T47D (cell line): ENCODE results near the gene GRM7.

Experiments
- DNase-seq, 2 experiments: peaks; one replicate each; pipeline versions ENCODE4 v3.0.0 to v3.0.0-alpha.2; 2011 to 2012; ENCODE audit warnings: low read depth in 1 of 2, low spot score in 1 of 2
- JUND ChIP-seq: IDR thresholded peaks from 2 replicates; pipeline ENCODE4 v1.6.1; 2012; ENCODE audit warnings: low read depth
- in situ Hi-C: cut with HindIII; loops from 2 replicates; pipeline ENCODE4 v1.10.0; 2016; ENCODE audit warnings: low sequenced_read_pairs, low pct_unique_long_range_greater_than_20kb

GRM7 gene

GRCh38 chr3:7684182-7684715 is 823.3 kb downstream of the GRM7 start:
- no peak for DNase-seq
- in situ Hi-C loops: no loop called here
- TF ChIP-seq JUND: no peak

DNA sequence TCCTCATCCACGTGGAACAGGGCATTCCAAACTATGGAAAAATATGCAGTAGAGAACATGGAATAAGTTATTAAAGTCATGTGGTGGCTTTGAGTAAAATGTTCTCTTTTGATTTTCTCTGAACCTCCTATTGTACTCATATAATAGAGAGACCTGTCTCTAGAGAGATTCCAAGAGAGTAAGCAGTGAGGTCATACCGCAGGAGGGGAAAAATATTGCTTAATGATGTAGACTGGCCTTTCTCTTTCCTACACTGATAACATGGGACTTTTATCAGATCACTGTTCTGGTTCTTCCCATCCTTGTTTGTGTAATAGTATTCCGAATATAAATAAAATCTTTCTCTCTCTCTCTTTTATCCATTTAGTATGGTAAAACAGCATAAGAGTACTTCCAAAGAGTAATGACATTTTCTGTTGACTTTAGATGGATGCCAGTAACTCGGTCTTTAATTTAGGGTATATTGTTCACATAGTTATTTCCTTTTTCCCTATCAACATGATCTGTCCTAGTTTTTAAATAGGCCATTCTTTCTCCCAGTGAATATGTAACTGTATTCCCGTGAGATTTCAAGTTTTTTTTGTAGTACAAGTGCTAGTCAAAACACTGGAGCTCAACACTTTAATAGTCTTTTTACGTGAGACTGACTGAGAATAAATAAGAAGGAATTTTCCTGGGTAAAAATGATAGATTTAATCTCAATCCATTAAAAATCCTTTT is 826.7 kb downstream of the GRM7 start:
- in situ Hi-C loops: no loop called here
- DNase-seq: no peak
- TF ChIP-seq JUND: no peak

- no peak for TF ChIP-seq JUND
- in situ Hi-C loops: no loop called here
- DNase-seq: no peak
These were observed 832.0 kb downstream of the GRM7 start for GRCh38 chr3:7692866-7693265.

- in situ Hi-C loops: no loop called here
- DNase-seq: no peak
- TF ChIP-seq JUND: no peak
These were observed 833.1 kb downstream of the GRM7 start for GRCh38 chr3:7693976-7694375.

DNA sequence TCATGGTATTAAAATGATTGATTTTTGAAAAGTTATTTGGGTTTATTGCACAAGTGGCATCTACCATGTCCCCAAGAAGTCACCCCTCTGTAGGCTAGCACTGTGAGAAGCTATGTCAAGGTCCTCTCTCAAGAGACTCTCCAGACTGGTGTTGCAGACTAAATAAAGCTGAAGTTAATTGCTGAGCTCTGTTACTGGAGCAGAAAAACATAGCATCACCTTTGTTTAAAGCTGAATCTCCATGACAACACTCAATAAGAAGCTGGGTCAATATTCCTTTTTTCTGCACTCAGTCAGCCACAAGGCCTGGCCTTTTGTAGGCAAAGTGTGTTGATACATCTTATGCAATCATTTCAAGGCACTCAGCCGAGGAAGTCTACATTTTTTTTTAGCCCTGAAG is 834.1 kb downstream of the GRM7 start:
- no peak for TF ChIP-seq JUND
- in situ Hi-C loops: no loop called here
- no peak for DNase-seq

- in situ Hi-C loops: no loop called here
- no peak for TF ChIP-seq JUND
- DNase-seq: no peak
These were observed 835.4 kb downstream of the GRM7 start for GRCh38 chr3:7696320-7696719.

DNA sequence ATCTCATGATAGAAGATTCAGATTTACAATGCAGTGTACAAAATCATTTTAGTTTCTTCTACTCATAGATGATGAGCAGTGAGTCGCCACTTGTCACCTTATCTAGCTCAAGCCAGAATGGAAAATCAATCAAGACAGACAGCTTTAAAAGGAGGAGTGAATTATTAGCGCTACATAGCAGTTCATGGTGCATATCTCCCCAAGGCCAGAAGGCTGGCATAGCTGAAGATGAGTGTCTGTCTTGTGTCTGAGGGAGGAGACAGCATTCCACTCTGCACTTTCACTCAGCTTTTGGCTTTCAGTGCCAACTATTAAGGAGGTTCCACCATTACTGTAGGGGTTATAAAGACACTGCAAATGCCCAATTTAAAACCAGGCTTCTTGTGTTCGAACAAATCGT is 836.6 kb downstream of the GRM7 start:
- DNase-seq: no peak
- in situ Hi-C loops: no loop called here
- TF ChIP-seq JUND: no peak

DNA sequence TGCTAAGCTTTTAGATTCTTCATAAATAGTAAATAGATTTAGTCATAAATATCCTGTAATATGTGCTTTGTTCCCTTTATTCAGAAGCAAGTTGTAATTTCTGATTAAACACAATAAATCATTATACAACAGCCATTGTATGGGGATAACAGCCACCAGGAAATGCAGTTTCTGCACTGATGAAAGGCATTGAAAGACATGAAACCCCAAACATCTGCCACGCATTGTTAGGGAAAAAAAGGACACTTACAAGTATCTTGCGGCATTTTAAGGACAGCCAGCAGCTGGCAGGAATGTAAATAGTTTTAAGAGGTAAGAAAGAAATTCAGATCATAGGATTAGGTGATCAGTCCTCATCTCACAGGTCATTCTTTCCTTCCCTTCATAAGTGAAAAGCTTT is 839.6 kb downstream of the GRM7 start:
- DNase-seq: no peak
- in situ Hi-C loops: no loop called here

DNA sequence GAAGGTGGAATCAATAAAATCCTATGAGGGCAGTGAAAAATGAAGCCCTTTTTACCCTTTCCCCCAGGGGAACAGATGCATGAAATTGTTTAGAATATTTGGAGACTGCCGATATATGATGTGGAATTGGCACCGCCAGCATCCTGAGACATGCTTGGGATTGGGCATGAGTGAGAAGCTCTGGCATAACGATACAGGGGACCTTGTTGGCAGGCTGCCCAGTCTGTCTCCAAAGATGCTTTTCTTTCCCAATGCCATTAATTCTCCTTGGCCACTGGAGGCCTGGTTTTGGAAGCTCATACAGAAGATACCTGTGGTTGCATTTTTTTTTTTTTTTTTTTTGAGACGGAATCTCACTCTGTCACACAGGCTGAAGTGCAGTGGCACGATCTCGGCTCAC is 840.1 kb downstream of the GRM7 start:
- DNase-seq: no peak
- in situ Hi-C loops: no loop called here
- TF ChIP-seq JUND: no peak

More for the DNA sequence above, 839.6 kb downstream of the GRM7 start:
- TF ChIP-seq JUND: no peak

GRCh38 chr3:7707187-7707586 is 846.3 kb downstream of the GRM7 start:
- DNase-seq: no peak
- no peak for TF ChIP-seq JUND
- in situ Hi-C loops: no loop called here

DNA sequence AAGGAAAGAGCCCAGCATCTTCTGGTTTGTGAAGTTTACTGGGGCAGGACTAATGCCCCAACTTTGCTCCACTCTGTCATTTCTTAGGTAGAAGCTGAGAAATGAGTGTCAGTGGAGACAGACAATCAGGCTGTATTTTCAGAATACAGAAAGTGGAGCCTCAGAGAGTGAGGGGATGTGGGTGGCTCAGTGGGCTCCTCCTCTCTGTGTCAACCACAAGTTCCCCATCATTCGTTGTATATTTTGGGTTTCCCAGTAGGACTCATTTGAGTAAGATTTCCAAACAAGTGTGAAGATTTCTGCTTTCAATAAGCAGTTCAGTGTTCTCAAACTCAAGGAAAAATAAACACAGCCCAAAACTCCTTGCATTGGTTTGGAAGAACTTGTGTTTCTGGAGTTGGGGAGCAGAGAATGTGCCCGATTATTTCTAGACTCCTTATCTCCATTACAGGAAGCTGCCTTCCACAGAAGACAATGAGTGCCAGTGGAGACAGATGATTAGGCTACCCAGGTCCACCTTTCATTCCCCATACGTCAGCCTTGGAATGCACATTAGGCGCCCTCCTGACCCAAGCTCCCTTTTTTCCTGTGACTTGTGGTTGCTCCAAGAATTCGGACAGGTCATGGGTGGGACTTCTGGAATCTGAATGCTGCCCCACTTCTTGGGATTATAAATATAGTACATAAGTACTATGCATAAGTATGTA is 848.6 kb downstream of the GRM7 start:
- no peak for TF ChIP-seq JUND
- in situ Hi-C loops: no loop called here
- no peak for DNase-seq

GRCh38 chr3:7710284-7710683 is 849.4 kb downstream of the GRM7 start:
- no peak for TF ChIP-seq JUND
- in situ Hi-C loops: no loop called here
- DNase-seq: no peak

DNA sequence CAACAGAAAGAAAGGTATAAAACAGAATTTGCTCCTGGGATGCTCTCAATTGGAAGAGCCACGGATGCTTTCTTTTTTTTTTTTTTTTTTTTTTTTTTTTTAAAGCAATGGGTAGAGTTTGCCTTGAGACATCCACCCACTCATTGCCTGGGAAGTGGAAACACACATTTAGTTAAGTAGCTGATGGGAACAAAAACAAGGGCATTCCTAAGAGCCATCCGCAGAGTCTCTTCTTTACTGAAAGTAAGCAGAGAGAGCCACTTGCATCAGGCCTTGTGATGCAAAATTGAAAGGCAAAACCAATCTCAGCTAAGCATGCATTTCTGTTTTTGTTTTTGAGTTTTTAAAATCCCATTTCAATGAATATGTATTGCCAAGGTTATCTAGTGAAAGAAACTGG is 852.8 kb downstream of the GRM7 start:
- DNase-seq: no peak
- in situ Hi-C loops: no loop called here
- no peak for TF ChIP-seq JUND
